GM19240 (cell line): ENCODE data around the gene MRPS23.

Source experiments
- DNase-seq: peaks from one replicate; pipeline ENCODE4 v3.0.0; 2011; ENCODE audit warnings: low spot score; ENCODE audit not compliant: insufficient read length

The MRPS23 gene

GRCh38 chr17:57803021-57803420 is 46.8 kb downstream of the MRPS23 start:
- DNase-seq = no peak

GRCh38 chr17:57801044-57801711 is 48.7 kb downstream of the MRPS23 start:
- no peak for DNase-seq

- DNase-seq = no peak
These were observed 55.0 kb downstream of the MRPS23 start for GRCh38 chr17:57794841-57795240.

GRCh38 chr17:57788725-57789124 is 61.1 kb downstream of the MRPS23 start:
- no peak for DNase-seq

- no peak for DNase-seq
These were observed 64.8 kb downstream of the MRPS23 start for GRCh38 chr17:57785022-57785421.
